Right lung (tissue), 5 donors: Measurements from ENCODE around the gene TYRP1. TPM values are rescaled to one million over a fixed set of nuclear protein-coding genes. Genes with fewer than 3 reads are reported as not detected.

Experiments used
- DNase-seq, 2 donors: peaks; one replicate each; pipeline ENCODE4 v3.0.0-alpha.2; 2013
- polyA plus RNA-seq, 5 donors: library from polyadenylated mRNA; unstranded; fragments of 120-200 nt; gene quantifications; one replicate each; pipeline versions ENCODE4 v1.2.1 to v1.2.3, GENCODE V29; 2013; ENCODE audit warnings: inconsistent platforms in 1 of 5, low replicate concordance in 1 of 5; ENCODE audit not compliant: insufficient read length in 5 of 5, insufficient read depth in 1 of 5

Gene TYRP1
- polyA plus RNA-seq, 5 donors = 5.5 to 11.2 (median 9.8) TPM

- DNase-seq = peak; percentile 61
These were observed 37.7 kb downstream of the TYRP1 start for GRCh38 chr9:12730927-12731326.

DNA sequence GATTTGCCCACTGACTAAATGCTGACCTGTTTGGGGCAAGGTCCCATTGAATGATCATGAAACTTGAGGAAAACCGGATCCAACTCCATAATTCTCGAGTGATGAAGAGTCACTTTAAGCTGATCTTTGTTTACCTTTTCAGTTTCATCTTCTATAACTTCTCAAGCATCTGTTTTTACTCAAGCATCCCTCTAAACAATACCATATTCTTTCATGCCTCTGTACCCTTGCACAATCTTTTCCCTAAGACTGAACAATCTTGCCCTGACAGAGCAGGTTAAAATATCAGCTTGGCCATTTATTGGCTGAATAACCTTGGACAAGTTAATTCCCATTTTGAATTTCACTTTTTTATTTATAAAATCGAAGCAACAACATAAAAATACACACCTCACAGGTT lies 39.8 kb downstream of the TYRP1 start:
- DNase-seq = no peak

GRCh38 chr9:12735665-12736064 lies 42.5 kb downstream of the TYRP1 start:
- no peak for DNase-seq

- DNase-seq = no peak
These were observed 44.7 kb downstream of the TYRP1 start for GRCh38 chr9:12737871-12738270.

DNA sequence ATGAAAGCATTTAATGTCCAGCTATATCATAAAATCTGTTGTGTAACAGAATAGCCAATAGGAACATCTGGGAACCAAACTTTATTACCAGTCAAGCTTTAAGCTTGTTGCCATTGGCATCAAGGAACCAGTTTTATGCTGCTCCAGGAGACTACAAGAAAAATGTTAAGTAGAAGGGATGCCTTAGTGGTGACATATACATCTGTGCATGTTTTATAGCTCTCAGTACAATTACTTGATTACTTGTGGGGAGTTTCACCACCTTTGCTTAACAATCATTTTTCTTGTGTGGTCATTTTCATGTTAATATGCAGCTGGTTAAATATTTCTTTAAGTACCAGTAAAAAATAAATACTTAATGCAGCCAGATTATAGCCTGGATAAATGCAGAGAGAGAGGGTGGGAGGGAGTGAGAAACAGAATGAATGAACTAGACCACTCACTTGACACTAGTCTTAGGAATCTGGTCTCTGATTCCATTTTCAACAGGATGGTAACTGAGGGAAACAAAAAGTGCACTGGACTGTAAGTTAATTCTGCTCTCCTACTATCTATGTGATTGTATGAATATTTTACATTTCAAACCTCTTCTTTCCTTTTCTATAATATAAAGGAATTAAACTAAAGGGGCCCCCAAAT lies 45.9 kb downstream of the TYRP1 start:
- DNase-seq = no peak

- DNase-seq = no peak
These were observed 47.7 kb downstream of the TYRP1 start for GRCh38 chr9:12740845-12741244.

DNA sequence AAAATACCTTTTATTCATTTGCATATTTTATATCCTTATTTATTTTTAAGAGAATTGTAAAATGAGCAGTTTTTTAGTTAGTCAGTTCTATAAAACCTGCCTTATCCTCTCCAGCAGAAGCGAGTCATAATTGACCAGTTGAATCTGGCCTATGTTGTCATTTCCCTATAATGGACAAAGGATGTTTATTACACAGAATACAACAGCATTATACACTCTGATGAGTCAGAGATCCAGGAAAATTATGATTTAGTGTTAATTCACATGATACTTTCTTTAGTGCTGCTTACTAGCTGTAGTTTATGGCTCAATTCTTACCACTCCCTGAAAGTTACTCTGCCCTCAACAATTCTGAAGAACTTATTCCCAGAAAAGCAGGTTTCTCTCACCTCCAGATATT lies 54.8 kb downstream of the TYRP1 start:
- no peak for DNase-seq

DNA sequence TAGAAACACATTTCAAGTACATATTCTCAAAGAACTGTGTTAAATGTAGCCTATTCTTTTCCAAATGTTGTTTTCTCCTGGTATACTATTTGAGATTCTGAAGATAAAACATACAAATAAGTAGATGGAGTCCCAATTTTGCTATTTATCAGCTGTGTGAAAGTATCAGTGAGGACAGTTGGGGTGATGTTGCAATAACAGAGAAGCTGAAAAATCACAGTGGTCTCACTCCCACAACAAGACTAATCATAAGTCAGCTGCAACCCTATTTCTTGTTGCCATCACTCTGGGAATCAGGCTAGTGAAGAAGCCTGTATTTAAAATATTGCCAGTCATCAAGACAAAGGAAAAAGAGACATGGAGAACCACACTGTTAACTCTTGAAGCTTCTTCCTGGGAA lies 55.8 kb downstream of the TYRP1 start:
- DNase-seq = no peak

DNA sequence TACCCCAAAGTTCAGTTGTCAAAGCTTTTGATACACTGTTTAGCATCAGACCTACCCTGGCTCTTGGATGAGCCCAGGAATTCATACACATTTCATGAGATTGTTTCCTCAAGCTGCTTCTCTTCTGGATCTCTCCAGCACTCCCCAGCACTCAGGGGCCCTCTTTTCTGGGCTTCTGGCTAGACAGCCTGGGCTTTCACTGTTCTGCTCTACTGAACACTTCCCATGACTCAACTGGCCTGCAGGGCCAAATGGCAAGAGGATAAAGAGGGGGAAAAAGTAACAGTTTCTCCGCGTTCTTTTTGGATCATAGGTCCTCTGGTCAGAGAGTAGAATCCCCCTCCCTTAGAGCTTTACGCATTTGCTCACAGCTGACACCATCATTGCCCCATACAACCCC lies 60.7 kb downstream of the TYRP1 start:
- DNase-seq = no peak

DNA sequence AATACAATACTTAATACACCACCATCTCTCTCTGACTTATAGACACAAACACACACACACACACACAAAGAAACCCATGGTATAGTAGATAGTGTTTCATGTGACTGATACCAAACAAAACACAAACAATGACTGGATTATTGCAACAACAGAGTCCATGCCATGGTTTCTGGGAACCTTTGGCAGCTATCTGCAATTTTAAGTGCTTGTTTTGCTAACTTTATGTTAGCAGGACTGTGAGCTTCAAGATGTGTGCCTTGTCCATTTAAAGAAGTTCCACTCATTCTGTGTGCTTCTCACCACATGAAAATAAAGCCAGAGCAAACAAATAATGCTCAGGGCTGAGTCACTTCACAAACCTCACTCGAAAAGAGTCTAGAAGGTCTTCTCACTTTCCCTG lies 66.6 kb downstream of the TYRP1 start:
- DNase-seq = no peak

Other genes starting within 250 kb of the TYRP1 start
- gene LURAP1L, start 81.6 kb downstream of the TYRP1 start, polyA plus RNA-seq = 10 to 100 TPM; 54.0 to 78.3 (median 60.8) TPM